Mammary microvascular endothelial cell (primary cell): ENCODE results near the gene KLHL13. TPM values are rescaled to one million over a fixed set of nuclear protein-coding genes. Genes with fewer than 3 reads are reported as not detected.

ENCODE experiments used
- total RNA-seq: library from RNA; depleted of rRNA; stranded (reverse); fragments of >200 nt; gene quantifications from 2 replicates; pipeline ENCODE4 v1.2.3, GENCODE V29; 2015

The KLHL13 gene, protein sequence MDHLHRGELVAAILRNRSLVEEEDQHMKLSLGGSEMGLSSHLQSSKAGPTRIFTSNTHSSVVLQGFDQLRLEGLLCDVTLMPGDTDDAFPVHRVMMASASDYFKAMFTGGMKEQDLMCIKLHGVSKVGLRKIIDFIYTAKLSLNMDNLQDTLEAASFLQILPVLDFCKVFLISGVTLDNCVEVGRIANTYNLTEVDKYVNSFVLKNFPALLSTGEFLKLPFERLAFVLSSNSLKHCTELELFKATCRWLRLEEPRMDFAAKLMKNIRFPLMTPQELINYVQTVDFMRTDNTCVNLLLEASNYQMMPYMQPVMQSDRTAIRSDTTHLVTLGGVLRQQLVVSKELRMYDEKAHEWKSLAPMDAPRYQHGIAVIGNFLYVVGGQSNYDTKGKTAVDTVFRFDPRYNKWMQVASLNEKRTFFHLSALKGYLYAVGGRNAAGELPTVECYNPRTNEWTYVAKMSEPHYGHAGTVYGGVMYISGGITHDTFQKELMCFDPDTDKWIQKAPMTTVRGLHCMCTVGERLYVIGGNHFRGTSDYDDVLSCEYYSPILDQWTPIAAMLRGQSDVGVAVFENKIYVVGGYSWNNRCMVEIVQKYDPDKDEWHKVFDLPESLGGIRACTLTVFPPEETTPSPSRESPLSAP
- 1.4 and 1.7 TPM in 2 replicates for total RNA-seq

GRCh38 chrX:118116713-118117550, at the start of gene KLHL13:
KLHL13 (minus strand) TSS chrX:118116810; CDS start chrX:118028473, 88,337 bp downstream.

Other genes with a start within 250 kb of the KLHL13 start
- gene WDR44, start 229.3 kb upstream of the KLHL13 start, total RNA-seq, result 14.9 and 17.4 TPM in 2 replicates